HG02870 (cell line): ENCODE measurements around the gene AGRP.
"Not testable (repeated sequence)": the region's sequence is repeated elsewhere in the genome, so short reads cannot be mapped to it uniquely, and the experiment has no call there.

ENCODE experiments used
- ATAC-seq: cut with Tn5 transposase; IDR thresholded peaks from one replicate; pipeline ENCODE4 v1.9.1; 2021; ENCODE audit warnings: mild to moderate bottlenecking, moderate library complexity; ENCODE audit not compliant: unreplicated experiment

AGRP gene

DNA sequence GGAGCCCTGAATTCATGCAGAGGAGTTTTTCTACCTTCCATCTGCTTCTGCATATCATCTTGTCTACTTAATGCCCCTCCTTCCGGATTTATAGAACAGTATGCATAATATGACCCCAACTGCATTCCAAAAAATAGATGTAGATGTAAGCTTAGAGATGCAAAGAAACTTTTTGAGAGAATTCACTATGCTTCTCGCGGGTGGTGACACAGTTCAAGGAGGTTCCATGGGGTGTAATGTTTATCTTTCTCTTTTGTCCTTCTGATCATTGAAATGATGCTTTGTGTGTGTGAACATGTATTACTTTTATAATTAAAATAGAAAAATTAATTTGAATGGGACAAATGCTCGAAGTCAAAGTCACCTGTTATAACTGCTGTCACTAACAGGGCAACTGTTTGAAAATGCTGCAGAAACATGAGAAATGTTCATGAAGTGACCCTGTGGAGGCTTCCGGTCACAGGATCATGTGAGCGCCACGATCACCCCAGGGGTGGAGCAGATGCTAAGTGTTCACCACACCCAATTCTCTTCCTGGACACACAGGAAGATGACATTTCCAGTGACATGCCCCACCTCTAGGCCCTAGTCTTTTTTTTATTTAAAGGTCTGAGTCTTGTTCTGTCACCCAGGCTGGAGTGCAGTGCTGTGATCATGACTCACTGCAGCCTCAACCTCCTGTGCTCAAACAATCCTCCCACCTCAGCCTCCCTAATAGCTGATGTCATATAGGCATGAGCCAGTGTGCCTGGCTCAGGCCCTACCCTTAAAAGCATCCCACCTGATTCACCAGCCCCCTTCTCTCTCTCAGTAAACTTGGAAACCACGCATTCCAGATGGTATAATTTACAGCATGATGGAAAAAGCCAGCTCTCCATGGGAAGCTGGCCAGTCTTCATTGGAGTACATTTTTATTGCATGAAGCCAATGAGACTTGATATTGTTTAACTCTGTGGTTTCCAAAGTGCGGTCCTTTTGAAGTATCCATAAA lies 21.0 kb upstream of the AGRP start:
- no peak for ATAC-seq

GRCh38 chr16:67499106-67499505 lies 15.8 kb upstream of the AGRP start:
- no peak for ATAC-seq

GRCh38 chr16:67490335-67491096 lies 7.2 kb upstream of the AGRP start:
- no peak for ATAC-seq

DNA sequence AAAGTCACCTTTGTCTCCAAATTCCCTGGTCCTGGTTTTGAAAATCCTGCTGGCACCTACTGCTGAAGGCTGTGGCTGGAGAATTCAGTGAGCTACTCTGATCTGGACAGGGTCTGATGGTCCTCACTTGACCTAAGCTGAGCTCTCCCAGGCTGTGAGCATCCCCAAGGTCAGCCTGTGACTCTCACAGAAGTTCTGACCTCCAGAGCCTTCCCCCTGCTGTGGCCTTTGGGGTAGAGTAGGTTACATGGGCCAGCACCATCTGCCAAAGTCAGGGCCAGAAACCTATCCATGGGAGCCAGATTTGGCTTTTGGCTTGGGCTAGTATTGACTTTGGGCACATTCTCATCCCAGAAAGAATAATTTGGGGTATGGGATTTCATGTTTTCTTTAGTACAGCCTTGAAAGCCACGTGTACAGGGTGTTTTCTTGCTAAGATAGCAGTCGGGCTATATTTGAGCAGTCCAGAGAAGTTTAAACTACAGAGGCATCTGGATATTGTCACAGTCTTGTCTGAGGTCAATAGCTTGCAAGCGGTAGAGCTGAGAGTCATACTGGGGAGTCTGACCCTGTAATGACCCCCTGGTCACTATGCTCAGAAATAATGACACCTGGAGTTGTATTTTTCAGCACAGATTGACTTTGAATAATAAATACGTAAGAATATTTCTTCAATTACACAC lies 6.2 kb upstream of the AGRP start:
- ATAC-seq: no peak

DNA sequence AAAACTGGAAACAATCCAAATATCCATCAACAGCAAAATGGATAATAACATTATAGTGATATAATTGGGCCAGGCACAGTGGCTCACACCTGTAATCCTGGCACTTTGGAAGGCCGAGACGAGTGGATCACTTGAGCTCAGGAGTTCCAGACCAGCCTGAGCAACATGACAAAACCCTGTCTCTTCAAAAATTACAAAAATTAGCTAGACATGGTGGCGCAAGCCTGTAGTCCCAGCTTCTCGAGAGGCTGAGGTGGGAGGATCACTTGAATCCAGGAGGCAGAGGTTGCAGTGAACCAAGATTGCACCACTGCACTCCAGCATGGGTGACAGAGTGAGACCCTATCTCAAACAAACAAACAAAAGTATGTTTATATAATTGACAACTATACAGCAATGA lies 4.2 kb upstream of the AGRP start:
- ATAC-seq: not testable (repeated sequence)

- no peak for ATAC-seq
Measured at GRCh38 chr16:67486805-67487204, 3.5 kb upstream of the AGRP start.

DNA sequence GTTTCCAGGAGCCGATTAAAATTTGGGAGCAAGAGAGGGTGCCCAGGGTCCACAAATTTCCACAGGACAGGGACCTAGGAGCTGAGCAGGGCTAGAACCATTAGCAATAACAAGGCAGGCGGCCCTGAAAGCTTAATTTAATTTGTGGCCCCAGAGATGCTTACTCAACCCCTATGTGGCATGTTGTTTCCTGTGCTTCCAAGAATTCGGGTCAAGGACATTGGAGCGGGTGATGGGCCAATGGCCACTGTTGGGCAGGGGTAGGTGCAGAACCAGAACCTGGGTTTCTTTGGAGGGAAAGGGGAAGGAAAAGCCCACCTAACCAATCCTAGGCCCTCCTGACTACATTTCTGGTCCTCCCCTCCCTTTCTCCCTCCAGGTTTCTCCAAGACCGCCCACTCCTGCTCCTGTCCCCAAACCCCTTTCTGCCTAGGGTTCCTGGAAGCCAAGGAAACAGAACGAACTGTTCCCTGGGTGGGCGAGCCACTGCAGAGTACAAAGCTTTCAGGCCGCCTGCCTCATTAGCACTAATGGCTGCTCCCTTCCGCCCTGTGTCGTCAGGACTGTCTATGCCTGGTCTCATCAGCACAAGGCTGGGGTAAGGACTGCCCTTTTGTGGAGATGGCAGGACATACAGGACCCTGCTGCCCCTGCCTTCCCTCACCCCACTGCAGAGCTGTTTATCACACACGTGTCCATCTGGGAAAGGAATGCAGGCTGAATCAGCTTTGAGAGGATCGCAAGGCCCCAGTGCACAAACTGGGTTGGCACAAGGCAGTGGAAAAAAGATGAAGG lies 581 bp upstream of the AGRP start:
- no peak for ATAC-seq

- no peak for ATAC-seq
Measured at GRCh38 chr16:67482233-67482924, 968 bp downstream of the AGRP start.

- no peak for ATAC-seq
Measured at GRCh38 chr16:67481561-67482232, 1.6 kb downstream of the AGRP start.

DNA sequence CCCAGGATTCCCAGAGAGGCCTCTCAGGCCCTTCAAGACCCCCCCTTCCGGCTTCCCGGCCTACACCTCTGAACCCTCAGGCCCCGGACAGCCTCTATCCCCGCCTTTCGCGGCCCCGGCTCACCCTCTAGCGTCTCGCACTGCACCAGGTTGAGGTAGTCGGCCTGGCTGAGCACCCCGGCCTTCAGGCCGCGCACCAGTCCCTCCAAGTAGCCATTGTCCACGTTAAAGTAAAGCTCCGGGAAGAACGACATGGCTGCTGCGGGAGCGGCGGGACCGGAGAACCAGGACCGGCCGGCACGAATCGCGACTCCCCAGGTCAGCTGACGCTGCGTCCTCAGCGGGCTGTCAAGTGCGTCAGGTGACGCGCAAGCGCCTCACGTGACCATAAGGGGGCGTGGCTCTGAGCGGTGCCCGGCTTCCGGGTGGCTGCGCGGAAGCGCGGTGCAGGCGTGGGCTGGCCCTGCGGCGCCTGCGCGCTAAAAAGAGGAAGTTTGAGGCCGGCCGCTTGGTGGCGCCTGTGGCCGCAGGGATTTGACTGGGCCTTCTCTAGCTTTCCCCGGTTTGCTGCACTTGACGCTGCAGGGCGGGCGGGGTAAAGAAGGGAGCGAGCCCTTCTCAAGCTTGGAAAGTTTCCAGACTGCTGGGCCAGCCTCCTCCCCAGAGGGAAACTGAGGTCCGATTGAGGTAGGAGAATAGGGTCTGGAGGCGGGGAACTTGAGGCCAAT lies 2.4 kb downstream of the AGRP start, which contains the start of gene ATP6V0D1:
TSS of gene ATP6V0D1 (minus strand) at position 325 of the 728 bp plus-strand sequence. CDS start at position 254, 71 bp downstream.
- peak; percentile 85 for ATAC-seq

- ATAC-seq: no peak
Measured at GRCh38 chr16:67477960-67478554, 5.3 kb downstream of the AGRP start.

DNA sequence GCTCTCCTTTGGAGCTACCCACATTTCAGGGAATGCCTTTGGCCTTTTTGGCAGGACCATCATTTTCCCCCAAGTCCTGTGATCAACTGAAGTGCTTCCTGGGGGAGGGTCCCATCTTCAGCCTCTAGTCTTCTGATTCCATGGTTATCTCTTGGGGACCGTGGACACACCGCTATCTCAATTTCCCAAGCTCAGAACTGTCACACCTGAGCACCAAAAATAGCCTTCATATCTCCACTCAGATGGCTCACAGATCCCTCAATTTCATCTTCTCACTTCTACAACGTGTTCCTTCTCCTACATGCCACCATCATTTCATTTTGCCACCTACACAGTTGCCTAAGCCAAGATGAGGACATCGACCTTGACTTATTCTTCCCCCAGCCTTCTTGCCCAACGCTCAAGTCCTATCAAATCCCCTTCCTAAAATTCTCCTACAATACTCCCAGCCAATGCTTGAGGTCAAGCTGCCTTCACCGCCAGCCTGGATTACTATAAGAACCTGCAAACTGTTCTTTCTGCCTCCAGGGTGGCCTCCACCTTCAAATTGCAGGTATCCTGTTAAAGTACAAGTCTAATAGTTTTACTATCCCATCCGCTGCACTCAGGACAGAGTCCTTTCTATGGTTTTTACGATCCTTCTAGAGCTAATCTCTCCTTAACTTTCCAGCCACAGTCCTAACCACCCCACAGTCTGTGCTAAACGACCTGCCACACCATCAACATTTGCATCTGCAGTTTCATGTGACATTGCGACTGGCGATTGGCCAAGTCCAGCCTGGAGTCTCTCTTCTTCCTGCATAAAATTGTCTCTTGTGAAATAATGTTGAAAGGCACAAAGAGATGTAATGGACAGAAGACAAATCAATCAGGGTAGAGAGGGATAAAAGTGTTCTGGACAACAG lies 8.5 kb downstream of the AGRP start:
- no peak for ATAC-seq

GRCh38 chr16:67471758-67472384 lies 11.5 kb downstream of the AGRP start:
- ATAC-seq: no peak

- no peak for ATAC-seq
Measured at GRCh38 chr16:67470359-67470758, 13.0 kb downstream of the AGRP start.

DNA sequence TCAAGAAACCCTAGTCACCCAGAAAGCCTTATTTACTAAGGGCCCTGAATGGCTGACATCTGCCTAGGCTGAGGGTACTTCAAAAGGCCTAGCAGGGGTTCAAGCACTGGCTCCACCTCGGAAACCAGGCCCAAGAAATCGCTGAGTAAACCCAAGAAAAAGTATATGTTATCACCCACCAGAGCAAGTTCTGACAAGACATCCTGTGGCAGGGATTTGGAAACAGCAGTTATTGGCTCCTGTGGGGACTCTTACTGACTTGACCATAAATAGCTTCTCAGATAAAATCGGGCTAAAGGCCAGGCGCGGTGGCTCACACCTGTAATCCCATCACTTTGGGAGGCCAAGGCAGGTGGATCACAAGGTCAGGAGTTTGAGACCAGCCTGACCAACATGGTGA lies 14.6 kb downstream of the AGRP start:
- no peak for ATAC-seq

DNA sequence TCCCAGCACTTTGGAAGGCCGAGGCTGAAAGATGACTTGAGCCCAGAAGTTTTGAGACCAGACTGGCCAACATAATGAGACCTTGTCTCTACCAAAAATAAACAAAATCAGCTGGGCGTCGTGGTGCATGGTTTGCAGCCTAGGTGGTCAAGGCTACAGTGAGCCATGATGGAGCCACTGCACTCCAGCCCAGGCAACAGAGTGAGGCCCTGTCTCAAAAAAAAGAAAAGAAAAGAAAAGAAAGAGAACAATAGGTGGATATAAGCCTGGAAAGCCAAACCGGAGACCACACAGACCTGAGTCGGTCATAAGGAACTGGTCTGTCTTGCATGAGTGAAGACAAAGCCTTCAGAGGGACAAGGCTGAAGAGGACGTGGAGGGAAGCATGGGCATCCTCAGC lies 16.8 kb downstream of the AGRP start:
- no peak for ATAC-seq

DNA sequence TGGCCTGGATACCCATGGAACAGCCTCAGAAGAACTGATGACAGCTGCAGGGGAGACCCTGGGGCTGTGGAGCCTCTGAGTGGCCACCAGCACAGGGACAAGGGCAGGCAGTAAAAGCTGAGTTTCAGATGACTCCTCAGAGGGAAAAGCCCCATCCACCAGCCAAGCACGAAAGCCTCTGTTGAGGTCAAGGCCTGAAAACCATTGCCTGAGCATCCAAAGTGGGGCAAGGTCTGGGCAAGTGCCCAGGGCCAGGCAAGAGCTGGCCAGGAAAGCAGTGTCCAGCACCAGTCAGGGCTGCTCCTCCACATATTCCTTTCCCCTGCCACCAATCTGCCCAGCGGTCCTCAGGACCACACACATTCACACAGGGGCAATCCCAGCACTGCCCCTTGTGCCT lies 18.8 kb downstream of the AGRP start:
- no peak for ATAC-seq
